ENCODE results near the gene GCK.

The GCK gene

DNA sequence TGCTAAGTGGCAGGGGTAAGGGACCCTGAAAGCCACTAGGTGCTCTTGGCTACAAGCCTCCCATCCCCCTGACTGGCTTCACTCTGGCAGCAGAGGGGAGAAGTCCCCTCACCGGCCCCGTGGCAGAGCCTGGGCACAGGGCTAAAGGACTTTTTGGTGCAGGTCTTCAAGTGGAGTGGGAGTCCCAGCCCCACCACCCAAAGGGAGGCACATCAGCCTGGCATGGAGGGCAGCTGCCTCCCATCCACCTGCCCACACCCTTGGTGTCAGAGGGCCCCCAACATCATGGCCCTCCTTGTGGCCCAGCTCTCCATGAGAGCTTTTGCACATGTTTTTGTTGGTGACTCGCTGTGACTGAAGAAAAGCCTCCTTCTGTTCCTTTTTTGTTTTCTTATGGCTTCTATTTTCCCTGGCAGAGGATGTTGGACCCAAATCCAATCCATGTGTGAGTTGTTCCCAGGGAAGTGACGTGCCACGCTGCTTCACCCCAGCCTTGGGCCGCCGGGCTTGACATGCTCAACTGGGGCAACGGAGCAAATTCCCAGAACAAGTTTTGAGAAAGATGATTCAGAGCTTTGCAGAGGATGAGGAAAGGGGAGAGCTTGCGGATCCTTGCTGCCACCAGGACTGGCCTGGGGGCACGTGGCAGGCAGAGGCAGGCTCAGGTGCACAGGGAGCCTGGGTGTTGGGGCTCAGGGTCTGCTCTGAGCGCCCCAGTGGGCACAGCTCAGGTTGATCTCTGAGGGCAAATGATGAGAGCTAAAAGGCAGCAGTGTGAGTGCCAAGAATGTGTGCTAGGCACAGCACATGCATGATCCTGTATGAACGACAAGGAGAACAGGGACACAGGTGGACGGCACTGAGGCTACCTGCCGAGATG is 87.0 kb downstream of the GCK start:
- no peak for DNase-seq

DNA sequence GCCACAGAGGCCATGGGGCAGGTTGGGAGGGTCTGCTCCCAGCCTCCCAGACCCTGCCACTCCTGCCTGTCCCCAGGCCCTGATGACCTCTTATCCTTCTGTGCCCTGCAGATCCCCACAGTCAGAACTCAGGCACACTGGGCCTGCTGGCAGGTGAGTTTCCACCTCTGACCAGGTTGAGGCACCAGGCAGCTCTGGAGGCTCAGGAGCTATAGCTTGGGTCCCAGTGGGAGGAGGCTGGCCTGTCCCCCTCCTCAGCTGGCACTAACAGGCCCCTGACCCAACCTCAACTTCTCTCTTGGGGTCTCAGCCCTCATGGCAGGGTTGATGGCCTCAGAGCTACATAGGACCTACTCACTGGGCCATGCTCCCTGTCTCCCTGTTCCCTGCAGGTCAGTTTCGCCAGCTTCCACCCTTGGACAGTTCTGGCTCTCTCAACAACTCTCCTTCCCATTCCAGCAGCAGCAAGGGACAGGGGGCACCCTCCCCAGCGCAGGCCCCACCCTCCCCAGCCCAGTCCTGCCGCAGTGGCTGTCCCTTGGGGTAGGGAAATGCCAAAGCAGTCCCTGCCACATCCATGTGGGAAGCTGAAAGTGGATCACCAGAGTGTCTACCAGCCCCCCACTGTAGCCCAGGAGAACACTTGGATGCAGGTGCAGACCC is 87.8 kb downstream of the GCK start:
- DNase-seq = no peak

DNA sequence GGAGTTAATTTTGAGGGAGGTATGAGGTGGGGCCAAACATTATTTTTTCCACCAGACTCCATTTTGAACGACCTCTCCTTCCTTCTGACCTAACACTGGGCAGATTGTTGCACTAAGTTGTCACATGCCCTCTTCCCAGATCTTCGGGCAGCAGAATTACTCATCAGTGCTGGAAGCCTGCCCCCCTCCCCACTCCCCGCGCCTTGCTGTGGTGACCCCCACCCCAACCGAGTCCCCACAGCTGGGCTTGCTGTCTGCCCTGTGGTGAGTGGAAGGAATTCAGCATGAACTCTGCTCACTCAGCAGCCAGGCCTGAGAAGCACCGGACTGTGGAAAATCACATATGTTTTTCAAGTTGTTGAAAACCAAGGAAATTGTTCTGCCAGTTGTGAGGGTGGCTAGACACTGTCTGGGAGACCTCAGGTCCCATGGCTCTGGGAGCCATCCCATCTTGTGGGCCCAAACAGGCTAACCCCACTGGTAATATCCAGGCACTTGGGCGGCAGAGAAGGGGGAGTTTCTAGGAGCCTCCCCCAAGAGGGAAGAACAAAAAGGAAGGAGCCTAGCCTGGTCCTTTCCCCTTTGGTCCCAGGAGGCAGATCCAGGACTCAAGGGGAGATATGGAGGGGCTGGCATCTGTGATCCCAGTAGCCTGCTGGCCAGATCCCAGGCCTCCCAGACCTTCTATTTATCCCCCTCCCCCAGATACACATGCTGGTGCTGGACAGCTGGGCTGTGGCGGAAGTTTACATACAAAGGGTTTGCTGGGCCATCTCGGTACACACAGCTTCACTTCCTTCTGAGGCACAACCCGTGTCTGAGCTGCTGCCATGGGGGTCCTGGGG is 88.6 kb downstream of the GCK start:
- DNase-seq = no peak

DNA sequence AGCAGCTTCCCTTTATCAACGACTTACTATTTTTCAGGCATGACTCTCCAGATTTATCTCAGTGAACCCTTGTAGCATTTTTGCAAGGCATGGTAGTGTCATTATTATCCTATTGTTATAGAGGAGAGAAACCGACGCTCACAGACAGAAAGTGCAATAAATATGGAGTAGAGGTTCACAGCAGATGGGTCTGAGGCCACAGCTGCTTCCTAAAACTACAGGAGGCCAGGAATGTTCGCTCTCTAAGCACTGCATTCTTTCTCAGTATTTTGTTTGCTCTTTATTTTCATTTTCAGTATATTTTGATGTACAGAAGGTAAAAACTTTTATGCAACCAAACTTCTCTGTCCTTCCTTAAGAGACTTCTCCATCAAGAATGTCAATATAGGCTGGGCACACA is 89.6 kb downstream of the GCK start:
- no peak for DNase-seq

DNA sequence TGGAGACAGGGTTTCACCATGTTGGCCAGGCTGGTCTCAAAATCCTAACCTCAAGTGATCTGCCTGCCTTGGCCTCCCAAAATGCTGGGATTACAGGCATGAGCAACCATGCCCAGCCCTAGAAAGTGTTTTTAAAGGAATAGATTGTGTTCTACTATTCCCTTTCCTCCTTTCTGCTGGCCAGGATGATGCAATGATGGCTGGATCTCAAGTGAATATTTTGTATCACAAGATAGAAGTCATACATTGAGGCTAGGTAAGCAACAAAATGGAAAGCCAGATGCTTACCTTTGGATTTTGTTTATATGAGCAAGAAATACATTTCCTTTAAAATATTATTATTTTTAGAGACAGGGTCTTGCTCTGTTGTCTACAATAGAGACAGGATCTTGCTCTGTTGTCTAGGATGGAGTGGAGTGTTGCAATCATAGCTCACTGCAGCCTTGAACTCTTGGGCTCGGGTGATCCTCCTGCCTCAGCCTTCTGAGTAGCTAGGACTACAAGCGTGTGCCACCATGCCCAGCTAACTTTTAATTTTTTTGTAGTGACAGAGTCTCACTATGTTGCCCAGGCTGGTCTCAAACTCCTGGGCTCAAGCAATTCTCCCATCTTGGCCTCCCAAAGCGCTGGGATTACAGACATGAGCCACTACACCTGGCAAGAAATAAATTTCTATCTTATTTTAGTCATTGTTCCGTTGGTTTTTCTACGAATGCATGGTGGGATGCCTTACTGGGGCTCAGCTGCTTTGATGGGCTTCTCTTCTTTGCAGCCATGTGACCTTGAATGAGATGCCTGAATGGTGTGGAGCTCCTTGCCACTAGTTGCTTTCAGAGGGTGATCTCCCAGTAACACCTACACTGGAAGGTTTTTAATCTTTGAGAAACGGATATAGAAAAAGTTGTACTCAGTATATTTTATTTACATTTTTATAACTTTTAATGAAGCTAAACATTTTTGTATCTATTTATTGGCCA is 90.9 kb downstream of the GCK start:
- DNase-seq = no peak

DNA sequence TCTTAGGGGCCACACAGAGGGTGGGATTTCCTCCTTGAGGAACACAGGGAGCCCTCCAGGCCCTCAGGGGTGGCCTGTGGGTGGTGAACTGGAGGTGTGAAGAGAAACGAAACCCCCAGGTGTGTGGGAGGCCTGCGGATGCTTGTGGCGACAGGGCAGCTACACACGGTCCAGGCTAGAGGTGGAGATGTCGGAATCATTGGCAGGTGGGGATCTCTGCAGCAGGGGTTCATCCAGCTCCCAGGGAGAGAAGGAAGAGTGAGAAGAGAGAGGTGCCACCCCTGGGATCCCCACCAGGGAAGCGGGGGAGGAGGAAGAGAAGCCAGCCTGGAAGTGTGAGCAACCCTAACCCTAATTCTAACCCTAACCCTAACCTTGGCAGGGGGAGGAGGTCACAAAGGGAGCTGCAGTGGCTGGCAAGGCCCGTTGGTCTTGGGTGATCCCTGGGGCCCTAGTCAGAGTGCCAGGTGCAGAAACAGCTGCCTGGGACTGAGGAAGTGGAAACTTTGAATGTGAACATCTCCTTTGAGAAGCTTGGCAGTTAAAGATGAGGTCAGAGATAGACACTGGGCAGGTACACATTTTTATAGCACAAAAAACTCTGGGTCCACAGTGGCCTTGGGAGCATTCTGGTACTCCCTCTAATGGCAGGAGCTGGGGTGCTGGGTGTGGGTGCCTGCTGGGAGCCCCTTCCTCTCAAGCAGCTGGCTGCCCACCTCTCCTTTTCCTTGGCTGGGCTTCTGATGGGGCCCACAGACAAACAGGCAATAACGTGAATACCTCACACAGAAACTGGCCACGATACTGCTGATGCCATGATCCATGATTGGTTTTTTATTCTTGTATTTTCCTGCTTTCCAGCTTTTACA is 91.9 kb downstream of the GCK start:
- DNase-seq = no peak

DNA sequence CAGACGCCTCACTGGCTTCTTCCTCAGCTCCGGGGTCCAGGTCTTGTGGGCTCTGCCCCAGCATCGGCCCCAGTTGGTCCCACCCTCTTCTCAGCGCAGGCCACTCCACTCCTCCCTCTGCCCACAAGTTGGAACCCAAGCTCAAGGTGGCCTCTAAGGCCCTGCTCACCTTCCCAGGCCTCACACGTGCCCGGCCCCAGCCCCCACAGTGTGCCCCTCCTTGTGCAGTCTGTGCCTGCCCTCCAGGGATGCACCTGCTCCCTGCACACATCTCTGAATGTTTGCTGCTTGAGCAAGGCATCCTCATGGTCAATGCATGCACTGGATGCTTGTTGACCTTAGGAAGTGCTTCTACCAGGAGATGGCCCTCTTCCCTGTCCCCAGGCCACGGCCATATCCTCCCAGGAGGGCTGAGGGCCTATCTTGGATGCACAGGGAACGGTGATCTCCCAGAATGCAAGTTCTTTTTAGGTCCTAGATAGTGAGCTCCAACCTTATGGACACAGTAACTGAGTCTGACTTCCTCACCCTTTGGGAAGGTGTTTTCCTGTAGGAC is 92.8 kb downstream of the GCK start:
- DNase-seq = no peak

DNA sequence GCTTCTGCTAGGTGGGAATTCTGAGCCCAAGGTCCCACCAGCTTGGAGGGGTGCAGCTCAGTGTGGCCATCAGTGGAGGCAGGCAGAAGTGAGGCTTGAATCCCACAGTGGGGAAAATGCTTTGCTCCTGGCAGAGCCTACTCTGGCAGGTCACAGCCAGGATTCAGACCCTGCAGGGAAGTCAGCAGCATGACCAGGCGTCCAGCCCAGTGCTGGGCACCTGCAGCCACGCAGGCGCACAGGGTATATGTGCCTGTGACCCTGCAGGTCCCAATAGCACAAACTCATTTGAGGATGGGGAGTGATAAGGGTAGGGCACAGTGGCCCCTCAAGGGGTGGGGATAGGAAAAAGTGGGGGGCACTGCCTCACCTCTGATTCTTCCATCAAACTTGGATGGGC is 93.5 kb downstream of the GCK start:
- DNase-seq = no peak

DNA sequence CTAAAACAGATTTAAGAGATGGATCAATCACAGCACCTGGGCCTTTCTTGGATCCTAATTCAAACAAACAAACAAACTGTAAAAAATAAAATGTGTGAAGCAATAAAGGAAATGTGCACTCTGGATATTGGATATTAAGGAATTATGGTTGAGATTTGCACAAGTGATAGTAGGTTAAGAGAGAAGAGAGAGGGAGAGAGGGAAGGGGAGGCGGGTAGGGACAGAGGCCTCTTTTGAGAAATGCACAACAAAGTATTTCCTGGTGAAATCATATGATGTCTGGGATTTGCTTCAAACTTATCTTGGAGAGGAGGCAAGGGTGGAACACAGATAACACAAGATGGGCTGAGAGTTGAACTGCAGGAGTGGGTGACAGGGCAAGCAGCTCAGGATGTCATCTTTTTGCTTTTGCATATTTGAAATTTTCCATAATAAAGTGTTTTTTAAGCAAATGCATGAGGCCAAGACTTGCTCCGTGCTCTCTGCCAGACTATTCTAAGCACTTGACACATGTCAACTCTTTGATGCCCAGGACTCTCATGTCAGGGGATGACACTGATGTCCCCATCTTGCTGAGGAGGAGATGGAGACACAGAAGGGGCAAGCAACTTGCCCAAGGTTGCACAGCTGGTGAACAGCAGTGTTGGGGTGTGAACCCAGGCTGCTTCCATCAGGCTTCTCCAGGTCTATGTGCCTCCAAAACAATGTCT is 94.2 kb downstream of the GCK start:
- DNase-seq = no peak

DNA sequence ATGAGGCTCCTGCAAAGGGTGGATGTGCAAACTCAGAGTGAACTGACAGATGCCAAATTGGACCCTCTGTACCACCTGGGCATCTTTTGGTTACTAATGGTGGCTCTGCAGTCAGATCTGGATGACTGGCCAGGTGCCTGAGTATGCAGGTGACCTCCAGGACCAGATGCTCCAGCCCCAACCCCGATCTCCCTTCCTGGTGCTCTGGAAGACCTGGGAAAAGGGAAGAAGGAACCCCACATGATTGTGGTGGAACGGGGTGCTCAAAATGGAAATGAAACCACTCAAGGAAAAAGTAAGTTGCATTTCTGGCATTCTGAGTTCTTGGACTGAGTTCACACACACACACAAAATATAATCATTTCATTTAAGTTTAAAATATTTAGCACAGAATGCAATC is 94.9 kb downstream of the GCK start:
- DNase-seq = no peak

Measured in activated CD4-positive, alpha-beta T cell treated with anti-CD3 and anti-CD28 coated beads, Interleukin-2, amount 50 U/mL, for 1 hour (primary cell).